ENCODE measurements around the gene LALBA. TPM values are rescaled to one million over a fixed set of nuclear protein-coding genes. Genes with fewer than 3 reads are reported as not detected.

The LALBA gene
- total and polyA plus RNA-seq, 9 of the 15 experiments (the other 6 are each of a cell fraction or from before 2014, with no cell fraction given) = 0.21 TPM; not detected in 8

DNA sequence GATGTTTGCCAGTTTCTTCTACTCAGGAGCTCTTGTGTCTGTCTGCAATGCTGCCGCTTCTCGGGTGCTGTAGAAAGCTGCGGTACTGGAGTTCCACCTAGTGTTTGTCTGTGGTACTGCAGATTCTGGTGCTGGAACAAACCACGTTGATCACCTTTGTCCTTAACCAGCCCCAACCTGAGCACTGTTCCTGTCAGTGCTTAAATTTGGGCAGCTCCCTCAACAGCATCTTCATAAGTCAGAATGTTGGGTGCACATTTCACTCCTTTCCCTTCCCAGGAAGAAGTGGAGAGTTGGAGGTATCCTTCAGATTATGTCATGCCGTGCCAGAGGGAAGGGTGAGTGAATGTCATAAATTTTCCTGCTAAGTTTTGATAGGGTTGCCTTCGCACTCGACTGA, 48.7 kb upstream of the LALBA start:
- no peaks in the 10 kb centered on the region for H3K9me1 ChIP-seq (ENCODE audit: control insufficient read depth, insufficient read depth, low read length)
- H3K79me2 ChIP-seq (ENCODE audit: control insufficient read depth, insufficient read depth, low read length) = no peaks in the 10 kb centered on the region
- intact Hi-C loops (cut with micrococcal nuclease) (loop anchor here (1.0 to 5.0 kb wide), 3 partner anchors 76 to 431 kb away; no protein-coding TSS in a partner anchor), in situ Hi-C loops (cut with MboI) (loop anchor here (5.0 kb wide), 1 partner anchor 76 kb away; no protein-coding TSS in a partner anchor)
- no peak overlapping the region for H3K9ac ChIP-seq (ENCODE audit: insufficient read depth in 1 of 2, low read depth in 2 of 2, low read length in 2 of 2)
- no peaks in the 10 kb centered on the region; a peak in 2 of 5 replicates for H3K4me1 ChIP-seq (replicated peaks in 1 of 2; ENCODE audit: control insufficient read depth in 2 of 2, insufficient read depth in 2 of 2, low read length in 2 of 2)
- FAIRE-seq (peak; percentile 95), DNase-seq (ENCODE audit: extremely low read depth in 1 of 4, low spot score in 3 of 4) (peak; percentile 69 to 83 (median 78)), ATAC-seq (peak; percentile 99)
- no peaks in the 10 kb centered on the region for H3K27me3 ChIP-seq (ENCODE audit: control insufficient read depth in 2 of 2, insufficient read depth in 2 of 2, low read length in 2 of 2)
- ChIA-PET POLR2A (interaction anchor here (0.6 to 1.0 kb wide), 4 partner anchors 9 to 228 kb away, joined by 3 to 6 read pairs (median 3); no protein-coding TSS in a partner anchor), CTCF (ENCODE audit: low intra/inter-chr PET ratio) (interaction anchor here (0.6 to 4.9 kb wide), 5 partner anchors 57 to 432 kb away, joined by 3 to 91 read pairs (median 3); no protein-coding TSS in a partner anchor)
- no peaks in the 10 kb centered on the region for H4K20me1 ChIP-seq (replicated peaks; ENCODE audit: control insufficient read depth, insufficient read depth, low read length)
- H3K4me2 ChIP-seq (ENCODE audit: insufficient read depth, low read length) = no peak overlapping the region
- no peak overlapping the region for H3K27ac ChIP-seq (ENCODE audit: extremely low read depth, low read depth, low read length)
- H3K36me3 ChIP-seq (ENCODE audit: control insufficient read depth, insufficient read depth, low read length) = no peaks in the 10 kb centered on the region
- H3K9me3 ChIP-seq (replicated peaks; ENCODE audit: control insufficient read depth, insufficient read depth, low read depth, low read length) = no peaks in the 10 kb centered on the region
- peak overlapping the region; percentile 18; the same call in 1 of the 2 replicates for H2AFZ ChIP-seq (ENCODE audit: low read depth, low read length)
- 3% methylated on average over 7 of the region's 7 CpGs for WGBS (ENCODE audit: insufficient coverage, low coverage, missing lambda C conversion rate)
- H3K4me3 ChIP-seq = no peak overlapping the region
- BruUV-seq (replicated peaks) = no TSS peak
- TF ChIP-seq STAG1 (CRISPR knock-in tag; IDR thresholded peaks at IDR 0.05; ENCODE audit: borderline replicate concordance) (peak; percentile 80; the same call in 1 of the 2 replicates), RFX5 (IDR thresholded peaks at IDR 0.05; ENCODE audit: low read depth, low read length) (no peak), HCFC1 (IDR thresholded peaks at IDR 0.05; ENCODE audit: low read depth, low read length) (no peak), MTA1 (IDR thresholded peaks at IDR 0.05; ENCODE audit: borderline replicate concordance) (no peak), RBM17 (IDR thresholded peaks at IDR 0.05; ENCODE audit: borderline replicate concordance, low read depth, low read length) (no peak), CUX1 (CRISPR knock-in tag; IDR thresholded peaks at IDR 0.05) (no peak), NR4A1 (CRISPR knock-in tag; IDR thresholded peaks at IDR 0.05) (no peak), NR4A1 (tag; IDR thresholded peaks at IDR 0.05) (no peak), E2F3 (CRISPR knock-in tag; IDR thresholded peaks at IDR 0.05) (no peak), PTTG1 (tag; IDR thresholded peaks at IDR 0.05; ENCODE audit: low read depth) (no peak), ELF2 (CRISPR knock-in tag; IDR thresholded peaks at IDR 0.05) (no peak), HMG20A (CRISPR knock-in tag; conservative IDR thresholded peaks at IDR 0.05) (no peak), FOXJ2 (tag; IDR thresholded peaks at IDR 0.05) (no peak), HDAC3 (IDR thresholded peaks at IDR 0.05; ENCODE audit: borderline replicate concordance, partially characterized antibody) (no peak), ZNF263 (CRISPR knock-in tag; IDR thresholded peaks at IDR 0.05; ENCODE audit: borderline replicate concordance) (no peak), RBM14 (IDR thresholded peaks at IDR 0.05; ENCODE audit: borderline replicate concordance, insufficient read depth, low read depth, low read length) (no peak)
- TF ChIP-seq, protein P1, sequence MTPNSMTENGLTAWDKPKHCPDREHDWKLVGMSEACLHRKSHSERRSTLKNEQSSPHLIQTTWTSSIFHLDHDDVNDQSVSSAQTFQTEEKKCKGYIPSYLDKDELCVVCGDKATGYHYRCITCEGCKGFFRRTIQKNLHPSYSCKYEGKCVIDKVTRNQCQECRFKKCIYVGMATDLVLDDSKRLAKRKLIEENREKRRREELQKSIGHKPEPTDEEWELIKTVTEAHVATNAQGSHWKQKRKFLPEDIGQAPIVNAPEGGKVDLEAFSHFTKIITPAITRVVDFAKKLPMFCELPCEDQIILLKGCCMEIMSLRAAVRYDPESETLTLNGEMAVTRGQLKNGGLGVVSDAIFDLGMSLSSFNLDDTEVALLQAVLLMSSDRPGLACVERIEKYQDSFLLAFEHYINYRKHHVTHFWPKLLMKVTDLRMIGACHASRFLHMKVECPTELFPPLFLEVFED (CRISPR knock-in tag; conservative IDR thresholded peaks at IDR 0.05) = no peak
